ENCODE data around the gene PACSIN2.

- TF ChIP-seq CTCF (IDR thresholded peaks at IDR 0.05; ENCODE audit: low read depth, low read length) (no peak), POLR2A (IDR thresholded peaks at IDR 0.05; ENCODE audit: extremely low read depth, insufficient read length) (no peak)
Observed at GRCh38 chr22:42991010-42991651, 23.8 kb downstream of the PACSIN2 start.
